Measurements from ENCODE around the gene ZFHX3. TPM values are rescaled to one million over a fixed set of nuclear protein-coding genes. Genes with fewer than 3 reads are reported as not detected.

The ZFHX3 gene
- polyA plus RNA-seq, 1 donor, result 8.8 TPM

DNA sequence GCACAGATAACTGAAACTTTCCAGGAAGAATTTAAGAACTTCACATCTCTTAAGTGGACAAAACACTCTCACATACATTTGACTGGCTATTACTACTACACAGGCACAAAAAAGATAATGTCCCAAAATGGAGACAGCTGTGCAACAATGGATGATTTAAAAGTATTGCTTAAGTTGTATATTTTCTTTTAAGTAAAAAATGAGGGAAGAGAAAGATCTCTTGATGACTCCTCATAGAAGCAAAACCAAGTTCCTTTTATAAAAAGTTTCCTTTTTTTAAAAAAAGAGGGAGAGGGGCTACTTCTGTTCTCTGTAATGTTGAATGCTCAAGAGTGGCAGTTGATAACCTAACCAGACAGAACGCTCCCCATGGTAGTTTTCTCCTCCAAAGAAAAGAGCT, 195.5 kb downstream of the ZFHX3 start:
- DNase-seq (ENCODE audit: low read depth), result no peak

DNA sequence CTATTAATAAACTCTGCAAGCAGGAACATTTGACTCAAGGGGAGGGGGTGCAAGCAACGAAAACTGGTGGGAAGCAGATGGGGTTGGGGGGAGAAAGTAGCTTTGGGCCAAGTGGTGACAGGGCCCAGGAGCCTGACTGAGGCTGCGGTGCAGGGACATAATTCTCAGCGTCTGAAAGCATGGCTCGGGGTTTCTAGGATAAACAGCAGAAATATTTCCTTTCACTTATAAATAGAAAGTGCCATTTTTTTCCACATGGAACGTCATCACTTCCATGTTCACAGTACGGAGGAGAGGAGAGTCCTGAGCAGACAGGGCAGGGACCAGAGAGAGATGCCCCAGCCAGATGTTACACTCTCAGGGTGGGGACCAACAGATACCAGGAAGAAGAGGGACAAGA, 197.1 kb downstream of the ZFHX3 start:
- peak; percentile 46 for DNase-seq (ENCODE audit: low read depth)

DNA sequence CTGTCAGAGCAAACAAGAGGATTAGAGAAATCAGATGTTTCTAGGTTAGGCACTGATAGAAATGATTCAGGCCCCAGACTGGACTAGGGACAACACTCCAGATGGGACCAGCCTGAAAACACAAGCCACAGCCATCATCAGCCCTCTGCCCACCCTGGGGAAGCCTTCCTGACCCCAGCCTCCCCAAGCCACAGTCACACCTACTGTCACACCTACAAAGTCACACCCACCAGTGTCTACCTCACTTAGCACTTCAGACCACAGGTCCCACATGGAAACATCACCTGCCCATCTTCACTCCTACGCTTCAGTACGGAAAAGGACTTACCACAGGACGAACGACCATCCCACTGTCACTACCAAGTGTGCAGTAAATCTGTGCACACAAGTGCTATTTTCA, 197.9 kb downstream of the ZFHX3 start:
- no peak for DNase-seq (ENCODE audit: low read depth)

DNA sequence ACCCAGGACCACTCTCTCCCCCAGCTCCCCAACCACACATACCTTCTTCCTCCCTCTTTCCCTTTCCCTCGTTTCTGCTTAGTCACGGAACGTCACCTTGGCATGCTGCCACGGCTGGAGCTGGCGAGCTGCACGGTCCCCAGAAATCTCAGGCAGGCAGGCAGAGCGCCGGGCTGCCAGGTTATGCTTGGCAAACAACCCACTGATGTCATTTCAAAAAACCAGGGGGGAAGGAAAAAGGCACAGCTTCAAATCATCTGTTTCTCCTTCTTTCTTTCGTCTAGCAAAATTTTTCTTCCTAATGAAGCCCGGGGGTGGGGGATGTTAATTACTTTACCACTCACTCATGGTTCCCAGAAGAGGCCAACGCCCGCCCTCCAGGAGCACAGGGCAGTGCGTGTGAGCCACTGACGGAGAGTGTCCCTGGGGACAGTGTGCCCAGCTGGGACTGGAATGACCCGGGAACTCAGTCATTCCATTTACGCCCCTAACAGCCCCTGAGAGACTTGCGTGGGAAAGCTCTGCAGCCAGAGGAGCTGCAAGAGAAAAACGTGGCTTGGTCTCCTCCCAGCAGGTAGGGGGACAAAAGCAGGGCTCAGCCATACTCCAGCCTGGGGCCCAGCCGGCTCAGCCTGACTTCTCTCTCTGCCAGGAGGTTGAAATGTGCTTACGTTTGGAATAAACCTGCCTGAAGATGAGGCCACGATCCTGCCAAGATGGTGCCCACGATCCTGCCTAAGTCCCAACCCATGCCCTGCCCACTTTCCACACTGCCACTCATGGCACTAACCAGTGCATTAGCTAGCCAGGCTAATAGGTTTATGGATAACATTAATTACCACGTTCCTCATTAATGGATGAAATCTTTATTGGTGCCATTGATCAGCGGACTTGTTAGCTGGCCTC, 198.9 kb downstream of the ZFHX3 start:
- no peak for DNase-seq (ENCODE audit: low read depth)

DNA sequence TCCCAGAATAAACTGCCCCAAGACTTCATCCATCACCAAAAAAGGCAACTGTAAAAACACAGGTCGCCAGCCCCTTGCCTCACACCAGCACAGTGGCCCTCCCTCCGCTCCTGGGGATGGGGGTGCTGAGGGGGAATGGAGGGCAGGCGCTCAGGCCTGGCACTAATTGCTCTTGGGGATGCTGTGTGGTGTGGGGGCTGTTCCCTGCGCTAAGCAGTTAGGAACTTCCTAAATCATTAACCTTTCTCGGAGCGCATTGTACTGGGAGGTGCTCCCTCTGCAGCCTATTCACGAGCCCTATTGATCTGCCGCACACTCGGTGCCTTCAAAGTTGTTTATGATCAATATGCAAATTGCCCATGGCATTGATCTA, 199.9 kb downstream of the ZFHX3 start:
- DNase-seq (ENCODE audit: low read depth), result no peak

DNA sequence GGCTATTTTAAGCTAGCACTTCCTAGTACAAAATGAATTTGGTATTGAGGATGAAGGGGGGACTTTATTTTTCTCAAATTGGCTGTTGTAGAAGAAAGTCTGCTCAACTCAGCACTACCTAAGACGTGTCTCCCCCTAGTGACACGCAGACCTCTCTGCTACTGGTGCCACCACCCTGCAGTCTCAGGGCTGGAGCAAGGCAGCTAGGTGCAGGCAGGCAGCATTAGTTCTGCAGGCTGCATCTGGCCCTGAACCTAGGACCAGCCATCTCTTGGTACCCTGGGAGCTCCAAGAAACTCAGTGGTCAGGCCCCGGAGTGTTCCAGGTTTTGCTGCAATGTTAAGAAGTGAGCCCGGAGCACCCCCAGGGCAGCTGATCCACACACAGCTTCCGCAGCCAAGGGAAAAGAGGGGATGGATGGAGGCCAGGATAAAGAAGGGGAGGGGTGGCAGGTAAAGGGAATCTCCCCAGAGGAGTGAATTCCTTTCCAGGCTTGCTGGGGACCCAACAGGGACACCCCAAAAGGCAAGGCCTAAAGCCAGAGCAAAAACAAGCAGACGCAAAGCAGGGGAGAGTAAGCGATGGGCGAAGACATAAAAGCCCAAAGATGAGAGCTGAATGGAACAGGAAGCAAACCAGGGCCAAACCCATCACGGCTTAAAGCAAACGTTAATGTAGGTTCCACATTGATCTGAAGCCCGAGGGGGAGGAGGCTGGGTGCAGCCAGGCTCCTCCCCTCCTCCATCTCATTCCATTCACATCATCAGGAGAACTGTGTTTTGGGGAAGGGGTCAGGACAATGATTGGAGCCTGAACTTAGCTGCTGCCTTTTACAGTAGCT, 200.5 kb downstream of the ZFHX3 start:
- no peak for DNase-seq (ENCODE audit: low read depth)

DNA sequence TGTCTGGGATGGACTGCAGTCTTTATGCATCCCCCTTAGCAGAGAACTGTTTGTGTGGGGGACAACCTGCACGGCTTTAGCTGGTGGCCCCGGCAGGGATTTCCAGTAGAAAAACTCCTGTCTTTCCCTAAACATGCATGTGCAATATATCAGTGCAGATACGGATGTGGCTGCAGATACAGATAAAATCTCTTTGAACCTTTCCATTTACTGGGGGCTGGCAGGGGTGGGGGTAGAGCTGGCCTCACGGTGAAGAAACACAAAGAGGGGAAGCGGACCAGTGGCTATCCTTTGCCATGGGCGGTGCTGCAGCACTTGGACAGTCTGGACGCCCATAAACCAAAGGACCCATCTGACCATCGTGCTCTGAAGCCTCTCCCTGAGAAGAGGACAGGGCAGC, 201.3 kb downstream of the ZFHX3 start:
- no peak for DNase-seq (ENCODE audit: low read depth)

DNA sequence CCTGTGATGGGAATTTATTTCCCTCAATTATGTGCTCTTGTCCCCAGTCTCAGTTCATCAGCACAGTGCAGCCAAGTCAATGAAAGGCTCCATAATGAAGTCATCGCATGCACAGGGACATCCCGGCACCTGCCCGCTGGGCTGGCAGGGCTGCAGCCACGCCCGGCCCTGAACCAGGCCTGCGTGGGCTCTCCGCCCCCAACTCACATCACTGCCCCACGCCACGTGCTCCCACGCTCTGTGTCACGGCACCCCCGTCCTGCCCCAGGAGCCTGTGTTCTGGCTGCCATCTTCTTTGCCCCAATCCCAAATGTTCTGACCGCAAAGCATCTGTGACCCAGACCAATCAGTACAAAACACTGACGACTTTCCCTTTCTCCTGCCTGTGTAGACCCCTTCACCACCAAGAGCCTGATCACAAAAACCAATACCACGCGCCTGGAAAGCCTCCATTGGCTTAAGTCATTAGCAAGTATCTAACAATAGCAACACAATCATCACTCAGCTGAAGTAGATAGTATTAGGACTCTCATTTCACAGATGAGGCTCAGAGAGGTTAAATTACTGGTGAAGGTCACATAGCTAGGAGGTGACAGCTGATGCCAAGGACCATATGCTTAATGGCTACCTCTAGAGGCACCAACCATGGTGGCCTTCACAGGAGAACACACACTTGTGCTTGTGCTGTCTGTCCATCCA, 202.5 kb downstream of the ZFHX3 start:
- no peak for DNase-seq (ENCODE audit: low read depth)

DNA sequence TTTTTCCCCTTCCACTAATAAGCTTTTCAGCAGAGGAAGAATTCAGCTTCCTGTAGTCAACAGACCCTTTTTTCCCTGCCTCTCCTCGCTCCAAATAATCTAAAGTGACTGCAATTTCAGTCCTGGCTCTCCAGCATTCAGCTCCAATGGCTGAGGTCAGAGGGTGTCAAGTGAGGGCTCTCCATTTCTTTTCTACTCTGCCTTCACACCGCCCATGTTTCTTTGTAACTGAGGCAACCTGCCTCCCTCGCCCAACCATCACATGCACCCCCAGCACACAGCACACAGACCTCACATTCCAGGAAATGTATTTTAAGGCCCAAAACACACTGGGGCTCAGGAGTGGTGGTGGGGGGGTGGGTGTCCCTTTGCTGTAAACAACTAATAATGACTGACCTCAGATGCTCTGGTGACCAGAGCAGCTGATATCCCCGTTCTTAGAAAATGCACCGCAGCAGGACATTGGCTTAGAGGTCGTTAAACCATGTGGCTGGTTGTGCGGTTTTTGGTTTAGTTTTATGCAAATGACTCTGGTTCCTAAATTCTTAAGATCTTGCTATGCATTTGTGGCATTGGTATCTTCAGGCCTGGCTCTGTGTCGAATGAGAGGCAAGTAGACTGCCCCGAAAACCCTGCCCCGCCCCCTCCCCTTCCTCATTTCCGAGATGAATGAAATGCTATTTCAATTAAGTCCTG, 203.6 kb downstream of the ZFHX3 start:
- no peak for DNase-seq (ENCODE audit: low read depth)

DNA sequence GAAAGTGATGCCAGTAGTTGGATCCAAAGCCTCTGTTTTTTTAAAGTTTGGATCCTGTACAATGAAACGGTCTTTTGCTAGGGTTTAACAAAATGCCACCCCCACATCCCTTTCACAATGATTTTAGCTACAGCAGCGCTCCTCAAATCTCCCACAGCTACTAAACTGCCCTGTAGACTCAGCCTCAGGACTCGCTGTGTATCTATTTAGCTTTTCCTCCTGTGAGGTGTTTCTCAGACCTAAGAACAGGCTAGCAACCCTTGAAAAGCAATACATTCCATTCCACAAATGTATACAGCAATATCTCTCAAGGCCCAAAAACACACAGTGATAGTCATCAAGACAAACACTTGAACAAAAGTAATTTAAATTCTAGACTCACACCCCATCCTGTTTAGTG, 206.4 kb downstream of the ZFHX3 start:
- DNase-seq (ENCODE audit: low read depth), result no peak

DNA sequence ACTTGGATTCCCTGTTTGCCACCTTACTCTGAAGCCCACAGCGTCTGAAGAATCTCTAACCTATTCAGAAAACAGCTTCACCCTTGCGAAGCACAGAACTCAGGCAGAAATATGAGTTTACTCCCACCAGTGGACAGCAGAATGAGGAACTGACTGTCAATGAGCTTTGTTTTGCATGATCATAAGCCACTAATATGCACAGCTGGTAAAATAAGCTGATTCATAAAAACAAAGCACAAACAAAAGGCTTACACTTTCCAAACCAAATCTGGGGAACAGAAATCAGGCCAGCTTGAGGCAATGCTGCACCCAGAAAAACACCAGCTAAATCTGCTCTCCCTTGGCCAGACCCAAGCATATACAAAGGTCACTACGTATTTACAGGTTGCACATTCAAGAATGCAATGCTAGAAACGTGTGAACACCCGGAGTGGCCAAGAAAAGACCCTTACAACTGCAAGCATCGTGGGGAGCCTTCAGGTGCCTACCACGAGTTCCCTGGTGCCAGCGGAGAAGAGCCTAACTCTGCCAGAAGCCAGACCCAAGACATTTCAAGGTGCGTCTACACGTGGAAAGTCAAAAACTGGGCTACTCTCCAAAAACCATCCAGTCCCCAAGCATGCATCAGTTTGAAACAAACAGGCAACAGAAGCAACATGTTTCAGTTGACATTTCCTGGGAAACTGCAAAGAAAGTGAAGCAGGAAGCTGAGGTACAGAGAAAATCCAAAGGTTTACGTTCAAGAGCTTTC, 207.1 kb downstream of the ZFHX3 start:
- no peak for DNase-seq (ENCODE audit: low read depth)

DNA sequence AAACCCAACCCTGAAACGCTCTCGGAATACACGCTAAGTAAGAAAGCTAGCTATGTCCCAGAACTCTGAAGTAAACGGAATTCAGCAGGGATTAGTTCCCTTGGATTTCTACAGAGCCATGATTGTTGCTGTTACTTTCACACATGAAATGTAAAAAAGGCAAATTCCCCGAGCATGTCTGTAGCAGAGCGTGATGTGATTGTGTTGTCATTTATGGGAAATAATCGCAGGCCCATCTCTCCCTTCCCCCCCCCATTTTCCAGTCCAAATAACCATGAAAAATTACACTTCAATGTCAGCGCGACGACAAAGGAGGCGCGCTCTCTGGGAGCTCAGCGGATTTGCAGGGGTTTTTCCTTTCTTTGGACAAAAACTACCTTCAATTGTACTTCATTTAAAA, 209.0 kb downstream of the ZFHX3 start:
- no peak for DNase-seq (ENCODE audit: low read depth)

DNA sequence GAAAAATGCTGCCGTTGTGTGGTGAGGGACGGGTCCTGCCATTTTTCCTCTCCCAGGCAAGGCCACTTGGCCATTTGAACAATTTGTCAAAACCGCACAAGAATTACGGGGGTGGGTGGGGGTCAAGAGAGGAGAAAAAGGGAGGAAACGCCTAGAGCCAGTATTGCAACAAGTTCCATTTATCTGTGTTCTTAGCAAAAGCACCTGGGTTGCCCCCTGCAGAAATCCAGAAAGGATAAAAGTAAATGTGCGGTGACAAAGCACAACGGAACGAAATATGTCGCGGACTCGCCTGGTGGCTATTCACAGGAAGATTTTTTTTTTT, 209.4 kb downstream of the ZFHX3 start:
- no peak for DNase-seq (ENCODE audit: low read depth)

DNA sequence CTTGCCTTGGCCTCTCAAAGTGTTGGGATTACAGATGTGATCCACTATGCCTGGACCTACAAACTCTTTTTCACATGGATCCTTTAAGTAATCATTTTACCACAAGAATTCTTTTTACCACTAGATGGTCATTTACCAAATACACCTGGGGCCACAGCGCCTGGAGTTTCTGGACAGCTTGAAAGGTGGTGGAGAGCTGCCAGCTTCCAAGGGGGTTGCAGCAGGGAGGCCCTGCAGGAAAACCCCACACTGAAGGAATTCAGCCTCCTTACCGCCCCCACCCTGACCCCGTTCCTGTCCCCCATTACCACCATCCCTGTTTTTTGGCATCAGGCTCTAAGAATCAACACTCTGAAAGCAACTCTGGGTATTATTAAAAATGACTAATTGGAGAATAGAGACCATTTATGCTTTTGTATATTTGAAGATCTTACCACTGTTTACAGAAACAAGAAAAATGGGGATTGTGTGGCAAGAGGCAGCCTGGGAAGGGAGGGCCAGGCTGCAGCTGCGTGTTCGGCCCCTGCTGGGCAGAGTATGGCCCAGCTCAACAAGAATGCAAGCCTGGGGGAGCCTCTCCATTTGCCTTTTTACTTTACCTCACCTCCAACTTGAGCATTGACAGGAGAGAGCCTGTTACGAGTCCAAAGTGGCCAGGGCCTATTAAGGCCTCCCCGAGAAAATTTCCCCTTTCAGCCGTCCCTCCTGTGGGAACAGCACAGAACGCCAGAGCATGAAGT, 209.9 kb downstream of the ZFHX3 start:
- no peak for DNase-seq (ENCODE audit: low read depth)

DNA sequence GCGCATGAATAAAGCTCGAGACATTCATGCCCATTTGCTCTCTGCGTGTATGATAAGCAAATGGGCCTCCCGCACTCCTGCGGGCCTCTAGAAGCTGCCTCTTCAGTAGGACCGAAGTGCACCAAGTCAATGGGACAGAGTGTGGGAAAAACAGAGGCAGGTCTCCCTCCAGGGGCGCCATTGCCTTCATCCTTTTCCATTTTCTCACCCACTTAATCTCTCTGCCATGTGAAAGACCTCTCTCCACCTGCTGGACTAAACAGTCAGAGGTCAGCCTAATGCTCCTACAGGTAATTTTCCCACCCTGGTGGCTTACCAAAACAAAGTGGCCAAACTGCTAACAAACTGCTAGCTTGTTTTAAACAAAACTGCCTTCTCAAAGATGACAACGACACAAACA, 210.9 kb downstream of the ZFHX3 start:
- DNase-seq (ENCODE audit: low read depth), result no peak

DNA sequence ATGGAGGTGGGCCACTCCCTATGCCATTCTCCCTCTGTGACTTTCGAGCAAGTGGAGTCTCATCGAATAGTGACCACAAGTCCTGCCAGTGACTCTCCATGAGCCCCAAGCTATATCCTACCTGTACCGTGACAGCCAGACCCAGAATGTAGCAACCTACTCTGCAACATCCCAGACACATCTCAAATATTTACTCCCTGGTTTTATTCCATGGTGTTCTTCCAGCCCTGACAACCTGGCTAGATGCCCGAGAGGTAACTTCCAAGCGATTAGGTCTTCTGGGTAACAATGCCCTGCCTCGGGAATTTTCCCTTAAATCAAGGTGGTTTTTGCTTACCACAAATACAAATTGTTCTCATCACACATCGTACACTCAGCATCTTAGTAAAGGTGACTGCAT, 211.7 kb downstream of the ZFHX3 start:
- DNase-seq (ENCODE audit: low read depth), result no peak

DNA sequence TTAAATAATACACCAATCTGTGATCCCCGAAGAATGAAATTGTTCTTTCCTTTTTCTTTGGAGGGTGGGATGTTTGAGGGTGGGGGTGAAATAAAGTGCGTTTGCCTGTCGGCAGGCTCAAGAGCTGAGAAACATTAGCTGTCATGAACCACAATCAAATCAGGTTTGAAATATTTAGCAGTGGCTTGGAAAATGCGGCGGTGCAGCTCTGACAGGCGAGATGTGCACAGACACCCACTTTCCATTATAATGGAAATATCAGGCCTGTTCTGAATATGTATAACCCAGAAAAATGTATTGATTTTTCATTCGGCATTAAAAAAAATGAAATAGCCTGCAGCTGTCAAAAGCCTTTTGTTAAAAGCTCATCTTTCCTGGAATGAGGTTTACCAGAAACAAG, 212.8 kb downstream of the ZFHX3 start:
- no peak for DNase-seq (ENCODE audit: low read depth)

DNA sequence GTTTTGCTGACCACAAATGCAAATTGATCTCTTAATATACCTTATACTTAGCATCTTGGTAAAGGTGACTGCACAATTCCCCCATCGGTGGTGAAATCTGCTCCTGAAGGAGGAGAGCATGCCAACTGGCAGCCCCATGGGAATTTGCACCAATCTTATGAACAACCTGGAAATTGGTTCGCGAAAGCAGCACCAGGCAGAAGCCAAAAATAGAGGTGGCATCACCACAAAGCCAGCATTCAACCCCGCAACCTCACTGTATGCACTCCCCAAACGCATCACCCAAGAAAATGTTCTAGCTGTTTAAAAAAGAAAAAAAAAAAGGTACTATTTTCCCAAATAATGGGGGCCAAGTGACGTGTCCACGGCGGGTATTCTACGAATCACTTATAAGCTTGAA, 213.4 kb downstream of the ZFHX3 start:
- DNase-seq (ENCODE audit: low read depth), result no peak

DNA sequence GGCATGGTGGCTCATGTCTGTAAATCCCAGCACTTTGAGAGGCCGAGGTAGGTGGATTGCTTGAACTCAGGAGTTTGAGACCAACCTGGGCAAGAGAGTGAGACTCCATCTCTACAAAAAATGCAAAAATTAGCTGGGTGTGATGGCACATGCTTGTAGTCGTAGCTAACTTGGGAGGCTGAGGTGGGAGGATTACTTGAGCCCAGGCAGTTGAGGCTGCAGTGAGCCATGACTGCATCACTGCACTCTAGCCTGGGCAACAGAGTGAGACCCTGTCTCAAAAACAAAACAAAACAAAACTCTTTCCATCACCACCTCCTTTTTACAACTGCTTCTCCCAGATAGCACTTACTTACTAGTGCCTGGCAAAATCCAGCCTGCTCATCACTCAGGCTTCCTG, 214.0 kb downstream of the ZFHX3 start:
- no peak for DNase-seq (ENCODE audit: low read depth)

DNA sequence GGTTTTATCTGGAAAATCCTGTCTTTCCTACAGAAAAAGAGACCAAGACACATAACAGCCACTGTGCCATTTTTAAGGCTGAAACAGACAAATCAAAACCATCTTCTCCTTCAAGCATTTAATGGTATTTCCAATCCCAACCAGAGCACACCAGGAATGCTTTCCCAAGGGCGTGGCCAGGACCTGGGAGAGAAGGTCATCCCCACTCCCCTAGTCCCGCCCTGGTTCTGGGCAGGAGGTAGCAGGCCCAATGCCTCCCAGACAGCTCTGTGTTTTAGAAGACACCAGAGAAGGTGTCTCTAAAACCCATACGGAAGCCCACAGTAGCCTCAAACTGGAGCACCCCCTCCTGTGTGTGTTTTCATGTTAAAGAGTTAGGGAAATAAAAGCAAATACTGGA, 214.4 kb downstream of the ZFHX3 start:
- DNase-seq (ENCODE audit: low read depth), result no peak

All from forelimb muscle (tissue), 1 donor.